HG02798 (cell line): ENCODE measurements around the gene SYNE4.
"Not testable (repeated sequence)": the region's sequence is repeated elsewhere in the genome, so short reads cannot be mapped to it uniquely, and the experiment has no call there.

Experiments
- ATAC-seq: cut with Tn5 transposase; IDR thresholded peaks from one replicate; pipeline ENCODE4 v1.9.1; 2021; ENCODE audit warnings: mild to moderate bottlenecking; ENCODE audit not compliant: unreplicated experiment, poor library complexity

SYNE4 gene

GRCh38 chr19:36008336-36008978, at the start of gene SYNE4:
TSS of gene SYNE4 (minus strand) at chr19:36008813. CDS start at chr19:36008681, 132 bp downstream.
- no peak for ATAC-seq

GRCh38 chr19:36054733-36055686, 46.4 kb upstream of the SYNE4 start, which contains the start of gene WDR62:
TSS of gene WDR62 (plus strand) at chr19:36054897. CDS start at chr19:36054972, 75 bp downstream.
- peak; percentile 80 for ATAC-seq

- peak; percentile 87 for ATAC-seq
These were observed 45.6 kb upstream of the SYNE4 start, which contains the start of gene THAP8 for GRCh38 chr19:36054119-36054732. TSS of gene THAP8 (minus strand) at chr19:36054285. CDS start at chr19:36054217, 68 bp downstream.

GRCh38 chr19:36051637-36052036, 43.0 kb upstream of the SYNE4 start:
- ATAC-seq: no peak

GRCh38 chr19:36051236-36051635, 42.6 kb upstream of the SYNE4 start:
- no peak for ATAC-seq

- ATAC-seq: no peak
These were observed 40.6 kb upstream of the SYNE4 start for GRCh38 chr19:36049080-36049698.

GRCh38 chr19:36047835-36048234, 39.2 kb upstream of the SYNE4 start:
- ATAC-seq: no peak

GRCh38 chr19:36046443-36047050, 37.9 kb upstream of the SYNE4 start:
- no peak for ATAC-seq

- ATAC-seq: no peak
These were observed 35.3 kb upstream of the SYNE4 start for GRCh38 chr19:36043952-36044351.

GRCh38 chr19:36041831-36042230, 33.2 kb upstream of the SYNE4 start:
- no peak for ATAC-seq

GRCh38 chr19:36041092-36041491, 32.5 kb upstream of the SYNE4 start:
- not testable (repeated sequence) for ATAC-seq

- no peak for ATAC-seq
These were observed 31.9 kb upstream of the SYNE4 start for GRCh38 chr19:36040495-36040894.

- ATAC-seq: no peak
These were observed 23.9 kb upstream of the SYNE4 start, which contains the start of gene CLIP3 for GRCh38 chr19:36032251-36033104. TSS of gene CLIP3 (minus strand) at chr19:36032873. CDS start at chr19:36032357, 516 bp downstream.

GRCh38 chr19:36031308-36031707, 22.7 kb upstream of the SYNE4 start:
- ATAC-seq: no peak

- no peak for ATAC-seq
These were observed 21.9 kb upstream of the SYNE4 start for GRCh38 chr19:36030264-36031148.

GRCh38 chr19:36028313-36029041, 19.9 kb upstream of the SYNE4 start:
- ATAC-seq: no peak

GRCh38 chr19:36027696-36028095, 19.1 kb upstream of the SYNE4 start:
- no peak for ATAC-seq
